GM18858 (cell line): ENCODE results near the gene HDDC2.
"Not testable (repeated sequence)": the region's sequence is repeated elsewhere in the genome, so short reads cannot be mapped to it uniquely, and the experiment has no call there.

Experiments used
- ATAC-seq: cut with Tn5 transposase; IDR thresholded peaks from one replicate; pipeline ENCODE4 v1.9.1; 2021; ENCODE audit not compliant: unreplicated experiment

HDDC2 gene

DNA sequence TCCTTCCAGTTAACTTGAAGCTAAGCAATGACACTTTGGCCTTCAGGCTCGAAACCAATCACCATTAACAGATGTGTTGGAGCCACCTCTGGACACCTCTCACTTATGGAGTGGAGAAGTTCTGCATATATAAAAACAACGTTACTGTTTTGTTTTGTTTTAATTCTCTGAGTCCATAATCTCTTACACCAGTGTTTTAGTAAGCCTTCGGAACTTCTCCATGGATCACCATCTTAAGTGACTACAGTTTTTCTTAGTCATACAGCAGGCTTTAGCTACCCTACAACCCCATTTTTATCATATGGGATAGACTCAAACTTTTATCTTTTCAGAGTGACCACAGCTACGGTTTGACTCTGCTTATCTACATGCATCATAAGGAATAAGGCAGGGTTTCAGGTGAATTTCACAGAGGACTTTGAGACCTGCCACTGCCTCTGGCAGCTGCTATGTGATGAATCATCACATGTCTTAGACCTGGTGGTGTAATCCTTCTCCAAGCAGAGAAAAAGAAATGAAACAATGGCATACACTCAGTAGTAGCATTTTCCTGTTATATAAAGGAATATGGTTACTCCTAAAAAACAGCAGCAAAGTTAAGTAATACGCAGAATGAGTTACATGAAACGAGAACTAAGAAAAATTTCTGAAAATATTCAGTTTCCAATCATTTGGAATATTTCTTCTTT is 5.5 kb upstream of the HDDC2 start:
- ATAC-seq = no peak

- no peak for ATAC-seq
Observed at GRCh38 chr6:125306756-125307149, 5.0 kb upstream of the HDDC2 start.

GRCh38 chr6:125304970-125305660 is 3.3 kb upstream of the HDDC2 start:
- no peak for ATAC-seq

- no peak for ATAC-seq
Observed at GRCh38 chr6:125303512-125303854, 1.7 kb upstream of the HDDC2 start.

- ATAC-seq = no peak
Observed at GRCh38 chr6:125302840-125303511, 1.2 kb upstream of the HDDC2 start.

- ATAC-seq = no peak
Observed at GRCh38 chr6:125300992-125301434, 754 bp downstream of the HDDC2 start.

DNA sequence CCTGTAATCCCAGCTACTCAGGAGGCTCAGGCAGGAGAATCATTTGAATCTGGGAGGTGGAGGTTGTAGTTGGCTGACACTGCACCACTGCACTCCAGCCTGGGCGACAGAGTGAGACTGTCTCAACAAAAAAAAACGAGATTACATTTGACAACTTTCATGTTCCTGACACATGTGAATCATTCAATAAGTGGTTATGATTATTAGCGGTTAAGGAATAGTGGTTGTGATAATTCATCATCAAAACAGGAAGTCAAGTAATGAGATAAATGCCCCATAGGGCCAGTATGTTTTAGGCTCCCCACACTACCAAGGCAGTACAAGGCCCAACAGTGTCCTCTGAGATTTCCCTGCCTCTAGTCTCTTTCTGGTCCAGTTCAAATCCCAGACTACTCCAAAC is 2.5 kb downstream of the HDDC2 start:
- no peak for ATAC-seq

- ATAC-seq = no peak
Observed at GRCh38 chr6:125296471-125296870, 5.3 kb downstream of the HDDC2 start.

GRCh38 chr6:125294925-125295324 is 6.8 kb downstream of the HDDC2 start:
- no peak for ATAC-seq

DNA sequence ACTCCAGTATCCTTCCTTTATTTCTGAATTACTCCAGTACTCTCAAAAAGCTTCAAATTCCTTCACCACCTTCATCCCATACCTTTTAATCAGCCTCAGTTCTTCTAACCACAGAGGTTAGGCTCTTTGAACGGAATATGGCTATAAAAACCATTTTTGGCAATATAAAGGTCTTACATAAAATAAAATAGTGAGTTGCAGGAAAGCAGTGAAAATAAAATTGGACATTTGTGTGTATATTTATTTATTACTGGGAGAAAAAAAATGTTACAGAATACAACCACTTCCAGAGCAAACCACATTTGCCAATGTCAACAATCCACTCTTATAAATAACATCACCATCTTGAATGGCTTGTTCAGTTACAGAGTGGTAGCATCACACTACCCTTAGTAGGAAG is 7.7 kb downstream of the HDDC2 start:
- no peak for ATAC-seq

GRCh38 chr6:125293587-125293986 is 8.2 kb downstream of the HDDC2 start:
- ATAC-seq = no peak

DNA sequence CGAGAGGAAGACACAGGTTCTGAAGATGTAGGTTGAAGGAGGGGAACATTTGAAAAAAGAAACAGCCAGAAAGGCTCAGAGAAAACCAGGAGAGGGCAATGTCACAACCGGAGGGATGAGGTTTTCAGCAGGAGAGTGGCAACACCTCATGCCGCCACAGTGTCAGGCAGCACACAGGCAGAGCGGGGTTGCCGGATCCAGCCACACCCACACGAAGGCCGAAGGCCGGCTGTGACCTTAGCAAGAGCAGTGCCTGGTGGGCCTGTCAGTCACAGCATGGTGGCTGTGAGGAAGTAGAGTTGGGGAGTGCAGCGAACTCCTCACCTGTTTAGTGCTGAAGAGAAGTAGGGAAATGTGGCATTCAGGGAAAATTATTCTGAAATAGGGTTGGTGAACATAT is 14.0 kb downstream of the HDDC2 start:
- ATAC-seq = no peak

DNA sequence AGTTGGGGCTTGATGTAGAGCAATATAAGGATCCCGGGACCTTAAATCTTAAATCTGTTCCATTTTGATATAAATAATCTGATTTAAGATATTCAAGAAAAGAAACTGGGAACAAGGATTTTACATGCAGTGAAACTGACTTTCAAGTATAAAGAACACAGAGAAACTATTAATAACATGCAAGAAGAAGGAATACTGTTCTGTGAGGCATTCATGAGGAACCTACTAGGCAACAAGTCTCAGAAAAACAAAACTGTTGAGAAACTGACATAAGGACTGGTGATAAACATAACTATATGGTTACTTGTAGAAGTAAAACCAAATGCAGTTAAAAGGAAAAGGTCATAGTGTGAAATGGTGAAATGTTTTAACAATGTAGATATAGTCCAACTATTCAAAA is 15.8 kb downstream of the HDDC2 start:
- ATAC-seq = no peak

DNA sequence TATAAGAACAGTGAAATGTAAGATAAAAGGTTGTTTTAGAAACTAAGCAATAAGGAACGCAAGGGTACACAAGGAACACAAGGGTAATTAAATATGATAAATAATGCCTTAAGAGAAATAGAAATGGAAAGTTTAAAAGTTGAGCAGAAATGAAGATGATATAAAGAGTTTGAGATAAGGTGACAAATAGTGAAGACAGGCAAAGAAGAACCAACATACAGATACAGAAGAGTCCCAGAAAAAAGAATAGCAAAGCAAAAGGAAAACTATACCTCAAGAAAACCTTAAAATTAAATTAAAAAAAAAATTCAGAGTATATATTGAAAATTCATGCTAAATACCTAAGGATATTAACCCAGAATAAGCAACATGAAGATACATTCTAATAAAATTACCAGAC is 16.4 kb downstream of the HDDC2 start:
- ATAC-seq = no peak

DNA sequence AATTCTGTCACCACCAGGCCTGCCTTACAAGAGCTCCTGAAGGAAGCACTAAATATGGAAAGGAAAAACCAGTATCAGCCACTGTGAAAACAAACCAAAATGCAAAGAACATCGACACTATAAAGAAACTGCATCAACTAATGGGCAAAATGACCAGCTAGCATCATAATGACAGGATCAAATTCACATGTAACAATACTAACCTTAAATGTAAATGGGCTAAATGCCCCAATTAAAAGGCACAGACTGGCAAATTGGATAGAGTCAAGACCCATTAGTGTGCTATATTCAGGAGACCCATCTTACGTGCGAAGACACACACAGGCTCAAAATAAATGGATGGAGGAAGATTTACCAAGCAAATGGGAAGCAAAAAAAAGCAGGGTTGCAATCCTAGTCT is 19.3 kb downstream of the HDDC2 start:
- ATAC-seq = not testable (repeated sequence)

GRCh38 chr6:125280370-125281035 is 21.3 kb downstream of the HDDC2 start:
- ATAC-seq = not testable (repeated sequence)

DNA sequence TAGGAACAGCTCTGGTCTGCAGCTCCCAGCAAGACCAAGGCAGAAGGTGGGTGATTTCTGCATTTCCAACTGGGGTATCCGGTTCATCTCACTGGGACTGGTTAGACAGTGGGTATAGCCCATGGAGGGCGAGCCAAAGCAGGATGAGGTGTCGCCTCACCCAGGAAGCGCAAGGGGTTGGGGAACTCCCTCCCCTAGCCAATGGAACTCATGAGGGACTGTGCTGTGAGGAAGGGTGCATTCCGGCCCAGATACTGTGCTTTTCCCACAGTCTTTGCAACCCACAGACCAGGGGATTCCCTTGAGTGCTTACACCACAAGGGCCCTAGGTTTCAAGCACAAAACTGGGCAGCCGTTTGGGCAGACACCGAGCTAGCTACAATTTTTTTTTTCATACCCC is 21.8 kb downstream of the HDDC2 start:
- ATAC-seq = no peak

DNA sequence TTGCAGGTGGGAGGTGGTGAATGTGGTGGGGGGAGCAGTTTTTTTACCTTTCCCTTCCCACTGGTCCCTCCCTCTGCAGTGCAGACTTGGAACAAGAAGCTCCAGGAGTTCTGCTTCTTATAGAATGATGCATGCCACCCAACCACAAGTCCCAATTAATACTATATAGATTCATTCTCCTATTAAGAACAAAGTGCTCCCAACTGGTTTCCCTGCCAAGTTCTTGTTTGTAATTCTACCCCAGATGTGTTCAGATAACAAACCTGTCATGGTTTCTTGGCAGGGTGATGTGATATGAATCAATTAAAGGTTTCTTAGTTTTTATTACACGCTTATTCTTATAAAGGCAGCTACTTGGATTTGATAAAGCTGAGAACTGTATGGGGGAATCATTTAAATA is 23.9 kb downstream of the HDDC2 start:
- ATAC-seq = no peak

DNA sequence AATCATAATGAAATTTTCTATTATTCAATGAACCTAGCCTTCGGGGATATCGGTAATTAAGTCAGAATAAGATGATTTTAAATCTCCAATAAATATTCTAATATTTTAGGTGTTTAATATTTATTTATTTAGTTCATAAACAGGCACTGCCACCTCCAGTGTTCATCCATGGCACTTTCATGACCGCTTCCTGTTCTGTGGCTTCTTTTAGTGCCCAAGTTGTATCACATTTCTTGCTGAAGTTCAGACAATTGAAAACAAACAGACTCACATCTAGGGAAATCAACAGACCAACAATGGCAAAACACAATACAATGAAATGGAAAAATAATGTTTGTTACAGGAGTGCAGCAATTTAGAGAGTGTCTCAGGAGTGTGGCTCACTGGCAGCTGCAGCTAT is 26.0 kb downstream of the HDDC2 start:
- ATAC-seq = no peak

DNA sequence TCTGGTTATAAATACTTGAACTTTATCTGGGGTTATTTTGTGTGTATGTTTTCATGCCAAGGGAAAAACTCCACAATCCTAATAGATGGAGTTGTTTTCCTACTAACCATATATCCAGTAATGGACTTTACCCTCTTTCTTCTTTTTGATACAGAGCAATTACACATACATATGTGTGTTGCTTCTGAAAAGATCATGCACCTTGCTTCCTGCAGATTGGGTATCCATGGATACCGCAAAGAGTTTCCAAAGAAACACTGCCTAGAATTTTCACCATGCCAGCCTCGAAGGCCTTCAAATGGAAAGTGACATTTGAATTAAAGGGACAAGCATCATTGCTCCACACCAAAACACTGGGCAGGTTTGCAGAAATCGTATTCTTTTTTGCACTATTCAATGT is 26.8 kb downstream of the HDDC2 start:
- no peak for ATAC-seq

DNA sequence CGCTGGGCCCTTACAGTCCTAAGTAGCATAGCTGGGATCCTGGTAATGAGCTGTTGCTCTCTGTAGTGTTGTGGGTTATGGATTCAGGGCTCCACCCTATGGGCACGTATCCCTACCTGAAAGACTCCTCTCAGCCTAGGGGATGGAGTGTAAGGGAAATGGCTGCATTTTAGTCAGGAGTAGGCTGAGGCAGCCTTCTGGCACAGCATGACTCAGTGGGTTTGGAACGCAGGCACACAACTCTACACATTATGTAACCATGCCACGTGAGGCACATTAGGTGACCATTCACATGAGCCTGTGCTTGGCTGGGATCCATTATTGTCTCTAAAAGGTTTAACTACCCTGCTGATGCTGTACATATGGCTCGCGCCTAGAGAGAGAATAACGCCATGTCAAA is 27.8 kb downstream of the HDDC2 start:
- ATAC-seq = no peak

DNA sequence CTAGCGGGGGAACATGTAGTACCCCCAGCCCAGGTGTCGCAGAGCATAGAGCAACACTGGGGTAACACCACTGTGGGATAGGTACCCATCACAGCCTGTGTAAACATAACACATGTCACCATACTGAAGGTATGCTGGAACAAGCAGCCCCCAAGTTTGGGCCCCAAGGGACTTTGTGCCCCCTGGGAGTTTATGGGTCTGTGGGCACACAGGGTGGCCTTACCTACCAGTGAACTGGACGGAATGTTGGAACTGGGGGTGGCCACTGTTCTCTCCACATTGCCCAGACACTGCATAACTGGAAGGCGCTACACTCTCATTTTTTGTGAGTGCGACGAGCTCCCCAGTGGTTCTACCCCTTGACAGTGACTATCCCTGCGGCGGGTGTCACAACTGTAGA is 28.5 kb downstream of the HDDC2 start:
- no peak for ATAC-seq
